NCI-H69 (cell line): ENCODE measurements around the gene RBM18.

Source experiments
- DNase-seq: peaks from one replicate; lab custom pipeline; 2025; lab: John Stamatoyannopoulos, UW

RBM18 gene

DNA sequence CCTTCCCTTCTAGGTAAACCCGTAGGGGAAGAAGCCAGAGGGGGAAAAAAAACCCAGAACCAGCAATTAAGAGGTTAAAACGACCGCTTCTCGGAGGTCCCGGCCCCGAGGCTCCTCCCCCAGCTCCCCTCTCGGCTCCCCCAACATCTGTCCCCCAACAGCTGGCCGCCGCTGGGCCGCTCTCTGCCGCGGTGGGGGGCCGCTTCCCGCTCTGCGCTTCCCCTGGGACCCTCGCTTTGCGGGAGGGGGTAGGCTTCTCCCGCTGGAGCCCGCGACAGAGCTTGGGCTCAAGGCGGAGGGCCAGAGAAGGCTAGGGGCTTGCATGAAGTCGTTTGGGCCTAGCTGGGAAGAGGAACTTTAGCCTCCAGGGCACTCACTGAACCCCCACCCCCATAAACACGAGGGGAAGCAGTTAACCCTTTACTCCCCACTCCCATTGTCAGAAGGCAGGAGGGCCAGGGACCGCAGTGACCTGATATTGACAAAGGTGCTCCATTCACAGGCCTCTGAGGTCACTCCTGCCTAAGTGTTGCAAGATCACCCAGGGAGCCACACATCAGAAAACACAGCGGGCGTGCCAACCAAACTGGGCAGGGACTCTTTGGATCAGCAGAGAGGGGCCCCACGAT lies 43.3 kb downstream of the RBM18 start:
- no peak for DNase-seq

DNA sequence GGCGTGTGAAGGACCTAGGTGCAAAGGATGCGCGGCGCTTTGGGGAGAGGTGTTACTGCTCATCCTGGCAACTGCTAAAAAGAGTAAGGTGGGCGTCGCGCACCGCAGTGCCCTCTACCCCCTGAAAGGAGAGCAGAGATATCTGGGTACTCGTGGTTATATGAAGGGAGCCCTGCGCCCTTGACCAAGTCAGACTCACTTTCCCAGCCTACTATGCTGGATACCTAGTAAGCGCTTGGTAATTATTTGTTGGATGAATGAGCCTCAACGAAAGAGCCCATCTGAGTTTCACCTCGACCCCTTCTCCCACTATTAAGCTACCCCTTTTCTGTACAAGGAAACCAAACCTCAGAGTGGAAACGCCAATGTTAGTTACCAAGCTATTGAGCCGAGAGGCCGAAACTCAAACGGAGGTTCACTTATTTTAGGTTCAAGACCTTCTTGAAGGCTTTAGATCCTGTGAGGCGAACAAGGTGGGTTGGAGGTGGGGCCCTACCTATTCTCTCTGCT lies 43.9 kb downstream of the RBM18 start:
- DNase-seq: no peak

DNA sequence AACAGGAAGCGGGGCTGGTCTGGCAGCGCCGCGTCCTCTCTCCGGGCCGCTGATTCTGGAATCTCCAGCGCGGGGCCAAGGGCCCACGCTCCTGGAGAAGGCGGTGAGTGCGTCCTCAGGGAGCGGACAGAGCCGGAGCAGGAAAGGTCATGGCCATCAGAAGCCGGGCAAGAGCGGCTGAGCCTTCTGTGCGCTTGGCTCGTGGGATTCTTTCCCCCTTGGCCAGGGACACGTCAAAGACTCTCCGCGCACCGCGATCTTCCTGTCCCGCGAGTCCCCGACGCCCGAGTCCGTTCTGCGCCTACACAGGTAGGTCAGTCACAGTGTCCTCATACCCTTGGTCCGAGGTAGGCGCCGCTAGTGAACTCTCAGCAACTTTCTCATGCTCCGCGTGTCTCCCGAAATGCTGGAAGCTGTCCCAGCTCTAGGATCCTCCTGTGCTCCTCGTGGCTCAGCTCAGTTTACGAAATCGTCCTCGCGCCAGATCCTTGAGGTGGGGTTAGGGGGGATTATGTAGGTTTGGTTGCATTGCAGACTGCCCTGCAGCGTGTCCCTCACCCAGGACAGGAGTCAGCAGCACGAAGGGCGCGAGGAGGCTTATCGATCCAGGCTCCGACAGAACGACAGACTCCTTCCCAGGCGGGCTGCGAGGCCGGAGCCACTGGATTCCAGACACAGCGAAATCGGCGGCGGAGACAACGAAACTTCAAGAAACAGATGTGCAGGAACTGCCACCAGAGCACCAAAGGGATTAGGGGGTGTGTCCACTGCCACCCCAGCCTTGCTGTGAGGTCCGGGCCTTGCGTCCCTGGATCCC lies 44.6 kb downstream of the RBM18 start:
- no peak for DNase-seq

DNA sequence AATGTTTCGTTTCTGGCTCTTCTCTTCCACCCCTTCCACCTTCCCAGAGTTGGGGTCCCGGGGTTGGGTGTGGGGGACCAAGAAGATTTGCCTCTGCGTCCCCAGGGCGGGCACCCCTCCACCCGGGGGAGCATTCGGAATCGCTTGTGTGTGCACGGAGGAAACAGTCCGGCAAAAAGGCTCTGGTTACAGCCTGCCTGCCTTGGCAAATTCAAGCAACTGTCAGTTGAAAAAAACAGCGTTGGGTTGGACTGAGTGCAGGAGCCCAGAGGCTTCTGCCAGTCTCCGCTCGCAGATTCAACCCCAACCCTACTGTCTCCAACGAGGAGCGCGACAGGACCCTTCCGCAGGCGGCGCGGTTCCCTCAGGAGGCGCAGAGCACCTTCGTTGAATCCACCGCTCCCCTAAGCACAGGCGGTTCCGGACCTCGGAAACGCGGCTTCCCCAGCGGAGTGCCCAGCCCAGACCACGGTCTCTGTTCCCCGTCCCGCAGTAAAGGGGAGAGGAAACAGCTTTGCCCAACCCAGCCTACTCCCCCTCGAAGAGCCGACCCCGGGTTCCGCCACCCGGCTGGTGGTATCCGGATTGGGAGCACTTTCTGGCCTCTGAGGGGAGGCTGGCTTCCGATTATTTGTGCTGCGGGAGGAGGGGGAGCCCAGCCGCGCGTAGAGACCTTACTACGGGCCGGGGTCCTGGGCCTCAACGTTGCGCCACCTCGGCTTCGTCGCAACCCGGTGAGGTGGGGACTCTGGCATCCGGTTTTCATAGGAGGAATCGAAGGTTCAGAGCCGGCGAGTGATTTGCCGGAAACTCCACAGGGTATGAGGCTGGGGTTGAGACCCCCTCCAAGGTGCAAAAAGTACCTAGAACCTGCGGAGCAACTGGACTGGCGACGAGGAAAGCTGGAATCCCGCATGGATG lies 45.4 kb downstream of the RBM18 start:
- no peak for DNase-seq

DNA sequence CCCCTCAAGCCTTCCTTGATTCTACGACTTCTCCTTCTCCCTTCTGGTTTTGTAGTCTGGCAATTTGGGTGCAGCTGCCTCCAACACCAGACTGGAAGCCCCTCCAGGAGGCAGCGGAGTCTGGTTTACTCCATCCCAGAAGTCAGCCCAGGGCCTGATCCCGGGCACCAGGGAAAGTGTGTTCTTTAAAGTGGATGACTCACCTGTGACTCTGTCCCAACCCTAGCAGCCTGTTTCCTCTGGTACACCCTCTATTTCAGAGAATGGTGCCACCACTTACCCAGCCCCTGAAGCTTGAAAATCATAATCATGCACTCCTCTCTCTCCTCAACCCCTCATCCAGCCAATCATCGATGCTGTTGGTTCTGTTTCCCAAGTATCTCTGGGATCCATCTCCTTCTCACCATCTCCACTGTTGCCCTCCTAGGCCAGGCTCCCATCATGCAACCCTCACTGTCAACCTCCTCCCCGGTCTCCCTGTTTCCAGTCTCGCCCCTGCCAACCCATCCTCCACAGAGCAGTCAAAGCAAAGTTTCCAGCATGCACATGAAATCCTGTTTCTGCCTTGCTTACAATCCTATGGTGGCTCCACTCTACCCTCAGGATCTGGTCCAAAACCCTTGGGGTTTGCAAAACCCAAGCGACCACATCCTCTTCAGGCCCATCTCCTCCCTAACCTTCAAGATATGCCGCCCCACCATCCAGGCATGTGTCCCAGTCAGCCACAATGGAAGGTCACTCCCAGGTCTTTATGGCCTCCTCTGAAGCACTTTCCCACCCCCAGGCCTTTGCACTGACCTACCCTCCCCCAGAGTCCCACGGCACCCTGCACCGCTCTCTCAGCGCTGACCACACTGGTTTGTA lies 46.3 kb downstream of the RBM18 start:
- no peak for DNase-seq

DNA sequence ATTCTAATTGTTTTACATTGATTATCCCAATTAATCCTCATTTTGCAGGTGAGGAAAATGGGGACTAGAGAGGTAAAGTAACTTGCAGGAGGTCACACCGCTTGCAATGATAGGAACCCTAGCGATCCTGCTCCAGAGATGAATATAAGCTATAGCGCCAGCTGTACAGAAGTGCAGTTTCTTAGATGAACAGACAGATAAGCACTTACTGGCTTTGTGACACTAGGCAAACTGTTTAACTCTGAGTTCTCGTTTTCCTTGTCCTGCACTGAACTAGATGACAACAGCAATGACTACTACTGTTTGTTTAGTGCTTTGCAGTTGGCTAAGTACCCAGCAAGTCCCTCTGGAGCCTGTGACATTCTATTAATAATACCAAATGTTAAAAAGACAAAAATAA lies 47.0 kb downstream of the RBM18 start:
- no peak for DNase-seq

DNA sequence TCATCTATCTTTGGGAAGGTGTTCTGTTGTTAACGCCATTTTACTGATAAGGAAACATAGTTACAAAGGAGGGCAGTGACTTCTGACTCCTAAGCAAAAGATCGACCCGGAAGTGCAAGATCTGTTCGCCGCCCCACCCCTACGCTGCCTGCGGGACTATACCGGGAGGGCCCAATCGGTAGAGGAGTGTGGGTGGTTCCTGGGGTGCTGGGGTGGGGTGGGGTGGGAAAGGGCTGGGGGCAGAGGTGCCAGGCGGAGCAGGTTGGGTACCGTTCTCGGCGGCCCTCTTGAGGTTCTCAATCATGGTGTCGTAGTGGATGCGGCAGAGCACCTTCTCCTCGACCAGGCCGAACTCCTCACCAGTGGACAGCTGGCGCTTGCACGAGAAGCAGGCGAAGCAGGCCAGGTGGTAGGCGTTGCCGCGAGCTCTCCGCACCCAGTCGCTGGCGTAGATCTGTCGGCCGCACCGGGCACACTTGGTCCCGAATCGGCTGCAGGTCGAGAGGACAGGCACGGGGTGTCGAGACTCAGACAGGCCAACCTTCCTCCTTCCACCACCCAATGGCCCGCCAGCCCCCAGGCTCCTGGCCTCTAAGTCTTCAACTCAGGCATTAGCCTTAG lies 47.7 kb downstream of the RBM18 start:
- no peak for DNase-seq

DNA sequence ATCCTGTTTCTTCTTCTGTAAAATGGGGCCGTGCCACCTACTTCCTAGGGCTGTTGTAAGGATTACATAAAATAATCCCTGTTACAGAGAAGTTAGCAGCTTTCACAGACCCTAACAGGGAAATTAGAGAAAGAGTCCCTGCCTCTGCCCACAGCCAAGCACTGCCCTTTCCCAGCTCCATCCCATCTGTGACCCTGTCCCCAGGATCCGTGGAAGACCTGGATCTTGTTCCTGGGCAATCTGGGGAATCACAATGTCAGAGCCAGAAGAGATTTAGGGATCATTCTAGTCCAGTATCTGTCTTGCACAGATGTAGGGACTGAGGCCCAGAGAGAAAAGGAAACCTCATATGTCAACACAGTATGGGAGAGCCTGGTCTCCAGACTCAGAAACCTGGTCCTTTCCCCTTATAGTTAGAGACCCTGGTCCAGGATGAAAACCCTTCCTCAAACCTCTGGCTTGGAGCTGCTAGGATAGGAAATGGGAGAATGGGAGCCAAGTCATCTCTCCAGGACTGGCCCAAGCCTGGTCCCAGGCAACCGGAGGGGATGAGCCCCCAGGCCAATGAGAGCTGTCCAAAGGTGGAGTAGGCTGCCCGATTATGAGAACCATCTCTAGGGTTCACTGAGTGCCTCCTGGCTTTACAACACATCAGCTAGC lies 48.4 kb downstream of the RBM18 start:
- no peak for DNase-seq

DNA sequence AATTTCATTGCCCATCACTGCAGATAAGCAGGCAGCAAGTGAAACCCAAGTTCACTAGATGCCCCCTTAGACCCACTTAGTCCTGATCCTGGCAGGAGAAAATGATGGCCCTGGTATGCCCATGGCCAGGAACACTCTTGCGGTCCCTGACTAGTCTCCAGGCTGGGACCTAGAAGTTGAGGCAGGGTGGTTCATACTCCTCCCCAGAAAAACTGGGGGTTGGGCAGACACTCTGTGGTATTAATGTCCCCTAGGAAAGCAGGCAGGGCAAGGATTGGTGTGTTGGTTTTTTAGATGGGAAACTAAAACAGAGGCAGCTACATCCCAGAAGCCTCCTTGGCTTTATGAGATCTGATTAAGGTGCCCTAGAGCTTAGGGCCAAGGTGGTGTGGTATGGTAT lies 49.0 kb downstream of the RBM18 start:
- DNase-seq: no peak

DNA sequence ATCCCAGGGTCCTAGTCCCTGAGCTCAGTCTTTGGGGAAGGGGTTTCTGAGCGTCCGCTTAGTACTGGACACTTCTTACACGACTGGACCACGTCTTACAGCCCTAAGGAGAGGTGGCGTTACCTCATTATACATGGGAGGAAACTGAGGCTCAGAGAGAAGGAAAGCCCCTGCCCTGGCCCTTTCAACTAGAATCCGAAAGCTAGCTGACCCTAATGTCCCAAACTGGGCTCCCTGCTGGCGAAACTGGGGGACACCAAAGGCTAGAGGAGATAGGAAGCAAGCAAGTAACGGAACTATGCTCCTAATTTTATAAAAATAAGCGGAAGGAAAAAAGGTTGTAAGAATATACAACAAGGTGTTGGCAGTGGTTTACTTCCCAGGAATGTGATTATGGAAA lies 50.1 kb downstream of the RBM18 start:
- DNase-seq: no peak

DNA sequence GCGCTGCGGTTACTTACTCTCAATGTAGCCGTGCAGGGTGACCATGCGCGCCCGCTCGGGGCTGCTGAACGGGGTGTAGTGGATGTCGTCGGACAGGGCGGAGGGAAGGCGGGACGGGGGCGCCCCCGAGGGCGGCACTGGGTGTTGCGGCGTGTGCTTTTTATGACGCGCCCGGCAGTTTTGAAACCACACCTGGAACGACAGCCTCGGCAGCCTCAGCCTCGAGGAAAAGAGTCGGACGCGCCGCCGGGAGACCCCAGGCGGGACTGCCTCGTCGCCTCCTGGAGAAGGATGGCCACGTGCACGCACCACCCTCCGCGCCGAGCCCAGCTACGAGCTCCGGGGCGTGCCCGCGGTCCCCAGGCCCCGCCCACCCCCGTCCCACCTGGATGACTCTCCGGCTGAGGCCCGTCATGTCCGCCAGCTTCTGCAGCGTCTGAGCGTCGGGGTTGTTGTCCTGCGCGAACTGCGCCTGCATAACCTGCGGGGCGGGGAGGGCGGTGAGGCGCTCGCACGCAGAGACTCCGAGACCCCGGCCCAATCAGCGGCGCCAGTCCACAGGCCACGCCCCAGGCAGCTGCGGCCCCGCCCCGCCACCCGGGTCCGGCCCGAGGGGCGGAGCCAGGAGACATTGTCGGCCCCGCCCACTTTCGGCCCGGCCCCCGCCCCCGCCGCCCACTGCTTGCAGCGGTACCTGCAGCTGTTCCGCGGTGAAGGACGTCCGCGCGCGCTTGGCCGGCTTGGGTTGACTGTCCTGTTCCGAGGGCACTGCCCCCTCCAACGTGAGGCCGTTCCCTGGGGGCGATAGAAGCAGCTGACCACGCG lies 50.8 kb downstream of the RBM18 start:
- peak; percentile 97 for DNase-seq

DNA sequence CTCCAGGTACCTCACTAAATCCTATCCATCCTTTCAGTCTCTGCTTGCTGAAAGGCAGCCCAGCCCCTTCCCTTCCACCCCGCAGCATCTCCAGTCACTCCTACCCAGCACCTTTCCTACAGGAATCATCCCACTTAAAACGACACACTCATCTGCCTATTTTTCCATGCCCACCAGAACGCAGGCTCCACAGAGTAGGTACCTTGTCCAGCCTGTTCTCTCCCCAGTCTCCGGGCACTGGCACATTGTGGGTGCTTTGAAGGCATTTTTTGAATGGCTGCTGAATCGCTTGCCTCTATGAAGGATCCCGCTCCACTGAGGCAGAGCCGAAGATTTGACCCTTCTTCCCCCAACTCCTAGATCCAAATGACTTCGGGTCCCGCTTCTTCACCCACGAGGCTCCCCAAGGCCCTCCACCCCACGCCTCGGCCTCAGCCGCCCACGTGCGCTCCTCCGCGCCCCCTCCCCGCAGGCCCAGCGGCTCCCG lies 51.5 kb downstream of the RBM18 start:
- DNase-seq: no peak

DNA sequence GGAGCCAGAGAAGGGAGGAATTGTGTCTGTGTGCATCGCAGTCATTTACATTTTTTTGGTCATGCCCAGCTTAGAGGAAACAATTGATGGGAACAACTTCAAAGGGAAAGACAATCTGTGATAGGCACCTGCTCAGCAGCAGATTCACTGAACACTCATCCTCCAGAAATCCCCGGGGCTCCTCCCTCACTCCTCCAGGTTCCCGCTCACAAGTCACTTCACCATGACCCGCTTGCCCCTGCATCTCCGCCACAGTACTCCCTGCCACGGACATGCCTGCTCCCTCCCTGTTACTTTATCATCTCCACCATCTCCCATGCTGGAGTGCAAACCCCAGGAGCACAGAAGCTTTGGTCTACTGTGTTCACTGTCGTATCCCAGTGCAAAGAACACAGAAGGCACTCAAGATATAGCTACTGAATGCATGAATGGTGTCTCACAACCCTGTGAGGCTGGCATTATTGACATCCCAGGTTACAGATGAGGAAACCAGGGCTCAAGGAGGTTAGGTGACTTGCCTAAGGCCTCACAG lies 52.1 kb downstream of the RBM18 start:
- no peak for DNase-seq

DNA sequence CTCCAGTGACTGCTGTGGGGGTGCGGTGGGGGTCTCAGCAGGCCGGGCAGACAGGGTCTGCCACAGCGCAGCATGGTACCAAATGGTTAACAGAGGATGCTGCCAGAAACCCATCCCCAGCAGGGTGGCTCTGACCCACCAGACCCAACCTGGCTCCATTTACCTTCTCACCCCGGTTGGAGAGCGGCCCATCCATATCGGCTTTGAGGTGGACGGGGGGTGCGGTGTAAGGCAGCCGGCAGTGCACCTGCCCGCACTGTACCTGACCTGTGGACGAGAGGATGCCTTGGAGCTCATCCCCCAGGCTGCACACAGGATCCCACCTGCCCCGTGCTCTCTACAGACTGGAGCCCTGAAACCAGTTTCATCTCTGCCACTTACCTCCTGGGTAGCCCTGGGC lies 55.2 kb downstream of the RBM18 start:
- no peak for DNase-seq

DNA sequence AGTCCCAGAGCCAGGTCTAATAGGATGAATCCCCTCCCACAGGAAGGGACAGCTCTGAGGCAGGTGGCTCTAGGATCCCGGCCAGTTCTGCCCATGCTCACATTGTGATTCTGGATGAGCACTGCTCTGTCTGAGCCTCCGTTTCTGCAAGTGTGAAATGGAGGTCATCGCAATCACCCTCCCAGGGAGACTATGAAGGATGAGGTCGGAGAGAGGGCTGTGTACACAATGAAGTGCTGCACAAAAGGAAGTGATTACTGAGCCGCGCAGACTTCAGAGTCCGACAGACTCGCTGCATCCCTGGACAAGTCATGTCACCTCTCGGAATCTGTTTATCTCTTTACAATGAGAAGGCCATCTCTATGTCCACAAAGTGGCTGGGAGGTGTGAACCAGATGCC lies 57.5 kb downstream of the RBM18 start:
- DNase-seq: peak; percentile 38

DNA sequence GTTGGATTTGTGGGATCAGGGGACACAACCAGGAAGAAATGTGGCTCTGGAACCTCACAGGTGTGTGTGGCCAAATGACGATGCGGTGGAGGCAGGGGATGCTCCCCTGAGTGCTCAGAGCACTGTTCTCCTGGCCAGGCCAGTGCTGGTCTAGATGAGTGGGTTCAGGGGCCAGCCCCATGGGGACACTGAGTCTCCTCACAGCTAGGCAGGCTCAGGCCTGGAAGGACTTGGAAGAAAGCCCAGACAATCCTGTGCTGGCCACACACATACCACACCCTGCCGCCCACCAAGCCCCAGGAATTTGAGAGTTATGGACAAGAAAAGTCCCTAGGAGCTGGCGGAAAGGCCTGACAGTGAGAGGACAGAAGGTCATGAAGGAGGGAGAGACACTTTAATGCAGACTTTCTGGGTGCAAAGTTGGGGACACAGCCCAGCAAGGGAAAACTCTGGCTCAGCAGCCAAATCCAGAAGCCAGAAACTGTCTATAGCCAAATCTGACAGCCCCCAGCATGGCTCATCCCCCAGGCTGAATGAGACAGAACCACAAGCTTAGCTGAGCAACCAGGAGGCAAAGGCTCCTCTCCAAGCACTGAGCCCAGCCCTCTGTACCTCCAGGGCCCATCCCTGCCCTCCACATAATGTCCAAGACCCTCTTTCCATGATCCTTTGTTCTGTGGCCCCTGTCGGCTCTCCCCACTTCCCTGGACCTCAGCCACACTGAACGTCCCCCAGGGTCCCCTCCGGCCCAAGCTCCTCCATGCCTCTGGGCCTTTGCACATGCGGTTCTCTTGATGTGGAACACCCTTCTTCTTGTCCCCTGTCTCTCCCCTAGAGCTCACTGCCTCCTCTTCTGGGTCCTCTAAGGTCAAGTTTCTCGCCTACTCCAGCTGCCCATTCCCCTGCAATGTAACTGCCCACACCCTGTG lies 58.3 kb downstream of the RBM18 start:
- no peak for DNase-seq

DNA sequence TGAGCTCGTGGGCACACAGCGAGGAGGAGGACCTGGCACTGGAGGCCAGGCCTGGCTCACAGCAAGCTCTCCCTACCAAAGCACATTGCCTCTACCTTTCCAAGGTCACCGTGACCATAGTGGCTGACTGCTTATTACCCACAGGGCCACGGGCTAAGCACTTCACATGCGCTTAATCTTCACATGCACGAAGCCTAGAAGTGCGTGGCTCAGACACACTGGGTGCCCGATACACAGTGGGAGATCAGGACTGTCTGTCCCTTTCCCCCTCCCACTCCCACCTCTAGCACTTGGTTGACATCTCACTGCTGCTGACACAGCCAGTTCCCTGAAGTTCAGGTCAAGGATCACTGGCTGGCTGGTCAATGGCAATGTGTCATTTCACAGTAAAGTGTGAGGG lies 59.5 kb downstream of the RBM18 start:
- no peak for DNase-seq

DNA sequence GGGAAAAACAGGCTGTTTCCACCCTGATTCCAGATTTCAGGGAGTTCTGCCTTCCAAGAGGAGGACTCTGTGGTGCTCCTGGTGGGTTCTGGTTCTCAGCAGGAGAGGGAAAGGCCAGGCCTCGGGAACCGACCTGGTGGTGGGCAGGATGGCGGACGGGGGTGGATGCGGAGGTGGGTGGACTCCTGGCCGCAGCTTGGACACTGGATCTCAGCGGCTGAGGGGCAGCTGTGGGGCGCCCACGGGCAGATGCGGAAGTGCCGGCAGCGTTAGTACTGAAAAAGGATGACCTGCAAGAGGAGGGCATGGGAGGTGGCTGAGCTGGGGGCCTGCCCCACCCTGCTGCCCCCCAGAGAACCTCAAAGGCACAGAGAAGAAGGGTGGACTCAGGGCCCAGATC lies 60.1 kb downstream of the RBM18 start:
- no peak for DNase-seq
